ENCODE measurements around the gene NETO1. TPM values are rescaled to one million over a fixed set of nuclear protein-coding genes. Genes with fewer than 3 reads are reported as not detected.

Gene NETO1
- total and polyA plus RNA-seq, 2 of the 13 experiments (the other 11 are each of a cell fraction or from before 2014, with no cell fraction given), result not detected

- no peak for TF ChIP-seq ZNF800 (CRISPR knock-in tag; IDR thresholded peaks at IDR 0.05)
- no peak for TF ChIP-seq DNMT3B (CRISPR knock-in tag; conservative IDR thresholded peaks at IDR 0.05)
These were observed 84.3 kb downstream of the NETO1 start (continued) for GRCh38 chr18:72783530-72783929.

GRCh38 chr18:72774914-72775313 lies 92.9 kb downstream of the NETO1 start:
- H3K9me3 ChIP-seq (ENCODE audit: low read length), result no peaks in the 10 kb centered on the region
- no peaks in the 10 kb centered on the region for H3K79me2 ChIP-seq (ENCODE audit: insufficient read depth, low read length)
- ChIA-PET CTCF (ENCODE audit: low intra/inter-chr PET ratio, low total read pairs) (no interaction called here), POLR2A (no interaction called here)
- no peaks in the 10 kb centered on the region for H3K4me1 ChIP-seq (ENCODE audit: insufficient read depth, low read length)
- no peaks in the 10 kb centered on the region for H3K36me3 ChIP-seq (replicated peaks in 1 of 2; ENCODE audit: control insufficient read depth in 1 of 2, insufficient read depth in 2 of 2, low read length in 2 of 2)
- ATAC-seq (no peak), FAIRE-seq (no peak), DNase-seq (ENCODE audit: low spot score) (no peak)
- no peak overlapping the region for H2AFZ ChIP-seq (ENCODE audit: low read length)
- H3K4me3 ChIP-seq (replicated peaks in 1 of 3; ENCODE audit: insufficient read depth in 1 of 3, low read depth in 2 of 3, low read length in 3 of 3), result no peak overlapping the region
- H3K27me3 ChIP-seq (ENCODE audit: control insufficient read depth in 1 of 2, insufficient read depth in 2 of 2, low read length in 2 of 2), result no peaks in the 10 kb centered on the region
- in situ Hi-C loops (cut with HindIII; ENCODE audit: extremely low pct_ligation_motif_present, low pct_unique_long_range_greater_than_20kb), result loop anchor here (25.0 kb wide), 1 partner anchor 1212 kb away; no protein-coding TSS in a partner anchor
- H3K4me2 ChIP-seq (ENCODE audit: low read depth, low read length), result no peak overlapping the region
- H3K9ac ChIP-seq (ENCODE audit: insufficient read depth, low read depth, low read length), result no peak overlapping the region
- no peak overlapping the region for H3K27ac ChIP-seq (ENCODE audit: extremely low read length, insufficient read depth, low read length)
- no TSS peak for BruUV-seq (replicated peaks)
- intact Hi-C loops (cut with micrococcal nuclease; ENCODE audit: unreplicated experiment), result no loop called here
- WGBS (ENCODE audit: low lambda C conversion rate), result 6% methylated on average over 2 of the region's 2 CpGs
- H4K20me1 ChIP-seq (ENCODE audit: insufficient read depth, low read length), result no peaks in the 10 kb centered on the region
- TF ChIP-seq MAFG (CRISPR knock-in tag; IDR thresholded peaks at IDR 0.05), result no peak
- TF ChIP-seq HDAC1 (CRISPR knock-in tag; IDR thresholded peaks at IDR 0.05), result no peak
- no peak for TF ChIP-seq NR2F1 (CRISPR knock-in tag; IDR thresholded peaks at IDR 0.05)
- no peak for TF ChIP-seq ZNF589 (CRISPR knock-in tag; conservative IDR thresholded peaks at IDR 0.05)
- TF ChIP-seq, protein P1, sequence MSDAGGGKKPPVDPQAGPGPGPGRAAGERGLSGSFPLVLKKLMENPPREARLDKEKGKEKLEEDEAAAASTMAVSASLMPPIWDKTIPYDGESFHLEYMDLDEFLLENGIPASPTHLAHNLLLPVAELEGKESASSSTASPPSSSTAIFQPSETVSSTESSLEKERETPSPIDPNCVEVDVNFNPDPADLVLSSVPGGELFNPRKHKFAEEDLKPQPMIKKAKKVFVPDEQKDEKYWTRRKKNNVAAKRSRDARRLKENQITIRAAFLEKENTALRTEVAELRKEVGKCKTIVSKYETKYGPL (CRISPR knock-in tag; IDR thresholded peaks at IDR 0.05), result no peak
- no peak for TF ChIP-seq CBX1 (IDR thresholded peaks at IDR 0.05; ENCODE audit: low read depth)
- TF ChIP-seq ZEB1 (IDR thresholded peaks at IDR 0.05; ENCODE audit: insufficient replicate concordance, low read depth), result no peak
- no peak for TF ChIP-seq ZFYVE20 (CRISPR knock-in tag; IDR thresholded peaks at IDR 0.05; ENCODE audit: borderline replicate concordance, low read depth)
- TF ChIP-seq, protein P2, sequence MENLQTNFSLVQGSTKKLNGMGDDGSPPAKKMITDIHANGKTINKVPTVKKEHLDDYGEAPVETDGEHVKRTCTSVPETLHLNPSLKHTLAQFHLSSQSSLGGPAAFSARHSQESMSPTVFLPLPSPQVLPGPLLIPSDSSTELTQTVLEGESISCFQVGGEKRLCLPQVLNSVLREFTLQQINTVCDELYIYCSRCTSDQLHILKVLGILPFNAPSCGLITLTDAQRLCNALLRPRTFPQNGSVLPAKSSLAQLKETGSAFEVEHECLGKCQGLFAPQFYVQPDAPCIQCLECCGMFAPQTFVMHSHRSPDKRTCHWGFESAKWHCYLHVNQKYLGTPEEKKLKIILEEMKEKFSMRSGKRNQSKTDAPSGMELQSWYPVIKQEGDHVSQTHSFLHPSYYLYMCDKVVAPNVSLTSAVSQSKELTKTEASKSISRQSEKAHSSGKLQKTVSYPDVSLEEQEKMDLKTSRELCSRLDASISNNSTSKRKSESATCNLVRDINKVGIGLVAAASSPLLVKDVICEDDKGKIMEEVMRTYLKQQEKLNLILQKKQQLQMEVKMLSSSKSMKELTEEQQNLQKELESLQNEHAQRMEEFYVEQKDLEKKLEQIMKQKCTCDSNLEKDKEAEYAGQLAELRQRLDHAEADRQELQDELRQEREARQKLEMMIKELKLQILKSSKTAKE (CRISPR knock-in tag; IDR thresholded peaks at IDR 0.05; ENCODE audit: borderline replicate concordance), result no peak
- TF ChIP-seq, protein P3, sequence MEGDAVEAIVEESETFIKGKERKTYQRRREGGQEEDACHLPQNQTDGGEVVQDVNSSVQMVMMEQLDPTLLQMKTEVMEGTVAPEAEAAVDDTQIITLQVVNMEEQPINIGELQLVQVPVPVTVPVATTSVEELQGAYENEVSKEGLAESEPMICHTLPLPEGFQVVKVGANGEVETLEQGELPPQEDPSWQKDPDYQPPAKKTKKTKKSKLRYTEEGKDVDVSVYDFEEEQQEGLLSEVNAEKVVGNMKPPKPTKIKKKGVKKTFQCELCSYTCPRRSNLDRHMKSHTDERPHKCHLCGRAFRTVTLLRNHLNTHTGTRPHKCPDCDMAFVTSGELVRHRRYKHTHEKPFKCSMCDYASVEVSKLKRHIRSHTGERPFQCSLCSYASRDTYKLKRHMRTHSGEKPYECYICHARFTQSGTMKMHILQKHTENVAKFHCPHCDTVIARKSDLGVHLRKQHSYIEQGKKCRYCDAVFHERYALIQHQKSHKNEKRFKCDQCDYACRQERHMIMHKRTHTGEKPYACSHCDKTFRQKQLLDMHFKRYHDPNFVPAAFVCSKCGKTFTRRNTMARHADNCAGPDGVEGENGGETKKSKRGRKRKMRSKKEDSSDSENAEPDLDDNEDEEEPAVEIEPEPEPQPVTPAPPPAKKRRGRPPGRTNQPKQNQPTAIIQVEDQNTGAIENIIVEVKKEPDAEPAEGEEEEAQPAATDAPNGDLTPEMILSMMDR (CRISPR knock-in tag; IDR thresholded peaks at IDR 0.05), result no peak
- no peak for TF ChIP-seq CHD4 (IDR thresholded peaks at IDR 0.05; ENCODE audit: borderline replicate concordance, low read length)
- no peak for TF ChIP-seq ZNF292 (CRISPR knock-in tag; IDR thresholded peaks at IDR 0.05; ENCODE audit: borderline replicate concordance, low read depth)
- TF ChIP-seq MEIS2 (CRISPR knock-in tag; IDR thresholded peaks at IDR 0.05), result no peak
- no peak for TF ChIP-seq ISX (CRISPR knock-in tag; conservative IDR thresholded peaks at IDR 0.05)
- no peak for TF ChIP-seq KMT2B (CRISPR knock-in tag; IDR thresholded peaks at IDR 0.05)
- no peak for TF ChIP-seq ZNF616 (CRISPR knock-in tag; IDR thresholded peaks at IDR 0.05; ENCODE audit: low read depth)
- no peak for TF ChIP-seq U2AF2 (IDR thresholded peaks at IDR 0.05; ENCODE audit: low read depth, low read length)

Data from HepG2 (cell line).